GM19035 (cell line): ENCODE results near the gene ATAD3C.

Experiments
- ATAC-seq: cut with Tn5 transposase; IDR thresholded peaks from one replicate; pipeline ENCODE4 v1.9.1; 2021; ENCODE audit not compliant: unreplicated experiment

The ATAD3C gene

GRCh38 chr1:1430114-1430982, 19.1 kb upstream of the ATAD3C start:
- ATAC-seq: no peak

GRCh38 chr1:1430992-1431844, 18.3 kb upstream of the ATAD3C start:
- ATAC-seq: no peak

- ATAC-seq: no peak
Observed at GRCh38 chr1:1431845-1432273, 17.6 kb upstream of the ATAD3C start.

GRCh38 chr1:1432274-1432950, 17.1 kb upstream of the ATAD3C start:
- ATAC-seq: no peak

- ATAC-seq: no peak
Observed at GRCh38 chr1:1432951-1433803, 16.3 kb upstream of the ATAD3C start.

GRCh38 chr1:1433804-1434130, 15.7 kb upstream of the ATAD3C start:
- ATAC-seq: no peak

GRCh38 chr1:1434131-1434823, 15.2 kb upstream of the ATAD3C start:
- no peak for ATAC-seq

- no peak for ATAC-seq
Observed at GRCh38 chr1:1434824-1435105, 14.7 kb upstream of the ATAD3C start.

GRCh38 chr1:1435106-1435903, 14.2 kb upstream of the ATAD3C start, which contains the start of gene VWA1:
VWA1 (plus strand) TSS chr1:1435690; CDS start chr1:1435749, 59 bp downstream.
- ATAC-seq: no peak

GRCh38 chr1:1435911-1436629, 13.4 kb upstream of the ATAD3C start:
- ATAC-seq: no peak

GRCh38 chr1:1436630-1437032, 12.9 kb upstream of the ATAD3C start:
- no peak for ATAC-seq

- no peak for ATAC-seq
Observed at GRCh38 chr1:1437033-1437903, 12.2 kb upstream of the ATAD3C start.

- ATAC-seq: no peak
Observed at GRCh38 chr1:1437904-1438376, 11.5 kb upstream of the ATAD3C start.

GRCh38 chr1:1438531-1439381, 10.7 kb upstream of the ATAD3C start:
- no peak for ATAC-seq

GRCh38 chr1:1439546-1440261, 9.8 kb upstream of the ATAD3C start:
- ATAC-seq: no peak
